HepG2 (cell line): Measurements from ENCODE around the gene RAPGEF2.

Source experiments
- EP300 ChIP-seq, 3 experiments: sonication (generic) in 1 of 3; formaldehyde crosslinking in 1 of 3; IDR thresholded peaks; 2 replicates each; pipeline versions ENCODE4 v1.5.1 to v1.6.1; 2011 to 2020; ENCODE audit warnings: low read depth in 2 of 3, low read length in 2 of 3, borderline replicate concordance in 1 of 3, improper control_type of control experiment in 1 of 3, mild to moderate bottlenecking in 1 of 3, missing genetic modification reagents in 1 of 3, moderate library complexity in 1 of 3
- HOXA3 ChIP-seq: sonication (generic); formaldehyde crosslinking; IDR thresholded peaks from 2 replicates; pipeline ENCODE4 v1.5.0; 2020; ENCODE audit warnings: missing genetic modification reagents
- ISX ChIP-seq: sonication (generic); formaldehyde crosslinking; conservative IDR thresholded peaks from 2 replicates; pipeline ENCODE4 v1.5.0; 2020; ENCODE audit warnings: missing genetic modification reagents
- PAX8 ChIP-seq: sonication (generic); formaldehyde crosslinking; IDR thresholded peaks from 2 replicates; pipeline ENCODE4 v1.8.0; 2022; ENCODE audit warnings: mild to moderate bottlenecking, missing genetic modification reagents, borderline replicate concordance
- SMARCC2 ChIP-seq: fragments of 450-650 bp; IDR thresholded peaks from 2 replicates; pipeline ENCODE4 v1.6.1; 2017; ENCODE audit warnings: antibody characterized with exemption, mild to moderate bottlenecking
- ZFP36 ChIP-seq: fragments of 150-350 bp; IDR thresholded peaks from 2 replicates; pipeline ENCODE4 v1.6.1; 2018; ENCODE audit warnings: borderline replicate concordance, low read length, low read depth; ENCODE audit not compliant: partially characterized antibody
- ZNF24 ChIP-seq: fragments of 450-650 bp; IDR thresholded peaks from 2 replicates; pipeline ENCODE4 v1.6.1; 2017; ENCODE audit warnings: antibody characterized with exemption, mild to moderate bottlenecking
- ZNF577 ChIP-seq: sonication (generic); formaldehyde crosslinking; IDR thresholded peaks from 2 replicates; pipeline ENCODE4 v1.4.0; 2020; ENCODE audit warnings: mild to moderate bottlenecking, low read depth, missing genetic modification reagents, borderline replicate concordance
- ZNF737 ChIP-seq: sonication (generic); formaldehyde crosslinking; IDR thresholded peaks from 2 replicates; pipeline ENCODE4 v1.5.0; 2020; ENCODE audit warnings: missing genetic modification reagents, mild to moderate bottlenecking, borderline replicate concordance
- TF ChIP-seq, protein P1 (sequence below): sonication (generic); formaldehyde crosslinking; IDR thresholded peaks from 2 replicates; pipeline ENCODE4 v1.5.1; 2020; ENCODE audit warnings: mild to moderate bottlenecking, missing genetic modification reagents, moderate library complexity
- TF ChIP-seq, protein P2 (sequence below): IDR thresholded peaks from 2 replicates; pipeline ENCODE4 v1.6.1; 2016; ENCODE audit warnings: low read depth, borderline replicate concordance
- TF ChIP-seq, protein P3 (sequence below): sonication (generic); formaldehyde crosslinking; IDR thresholded peaks from 2 replicates; pipeline ENCODE4 v1.5.0; 2020; ENCODE audit warnings: mild to moderate bottlenecking, missing genetic modification reagents, moderate library complexity

DNA sequence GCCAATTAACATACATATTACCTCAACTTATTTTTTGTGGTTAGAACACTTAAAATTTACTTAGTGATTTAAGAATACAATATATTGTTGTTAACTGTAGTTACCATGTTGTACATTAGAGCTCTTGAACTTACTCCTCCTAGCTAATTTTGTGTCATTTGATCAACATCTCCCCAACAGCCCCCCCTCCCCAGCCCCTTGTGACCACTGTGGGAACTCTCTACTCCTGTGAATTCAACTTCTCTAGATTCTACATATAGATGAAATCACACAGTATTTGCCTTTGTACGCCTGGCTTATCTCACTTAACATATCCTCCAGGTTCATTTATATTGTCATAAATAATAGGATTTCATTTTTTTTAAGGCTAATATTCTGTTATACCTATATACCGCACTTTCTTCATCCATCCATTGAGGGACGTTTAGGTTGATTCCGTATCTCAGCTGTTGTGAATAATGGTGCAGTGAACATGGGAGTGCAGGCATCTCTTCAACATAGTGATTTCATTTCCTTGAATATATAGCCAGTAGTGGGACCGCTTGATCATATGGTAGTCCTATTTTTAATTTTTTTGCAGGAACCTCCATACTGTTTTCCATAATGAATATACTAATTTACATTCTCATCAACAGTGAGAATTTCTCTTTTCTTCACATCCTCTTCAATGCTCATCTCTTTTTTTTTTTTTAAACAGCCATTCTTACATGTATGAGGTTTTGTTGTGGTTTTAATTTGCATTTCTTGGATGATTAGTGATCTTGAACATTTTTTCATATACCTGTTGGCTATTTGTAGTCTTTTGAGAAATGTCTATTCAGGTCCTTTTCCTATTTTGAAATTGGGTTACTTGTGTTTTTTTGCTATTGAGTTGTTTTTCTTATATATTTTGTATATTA is 66.8 kb downstream of the RAPGEF2 start:
- TF ChIP-seq, protein P1, sequence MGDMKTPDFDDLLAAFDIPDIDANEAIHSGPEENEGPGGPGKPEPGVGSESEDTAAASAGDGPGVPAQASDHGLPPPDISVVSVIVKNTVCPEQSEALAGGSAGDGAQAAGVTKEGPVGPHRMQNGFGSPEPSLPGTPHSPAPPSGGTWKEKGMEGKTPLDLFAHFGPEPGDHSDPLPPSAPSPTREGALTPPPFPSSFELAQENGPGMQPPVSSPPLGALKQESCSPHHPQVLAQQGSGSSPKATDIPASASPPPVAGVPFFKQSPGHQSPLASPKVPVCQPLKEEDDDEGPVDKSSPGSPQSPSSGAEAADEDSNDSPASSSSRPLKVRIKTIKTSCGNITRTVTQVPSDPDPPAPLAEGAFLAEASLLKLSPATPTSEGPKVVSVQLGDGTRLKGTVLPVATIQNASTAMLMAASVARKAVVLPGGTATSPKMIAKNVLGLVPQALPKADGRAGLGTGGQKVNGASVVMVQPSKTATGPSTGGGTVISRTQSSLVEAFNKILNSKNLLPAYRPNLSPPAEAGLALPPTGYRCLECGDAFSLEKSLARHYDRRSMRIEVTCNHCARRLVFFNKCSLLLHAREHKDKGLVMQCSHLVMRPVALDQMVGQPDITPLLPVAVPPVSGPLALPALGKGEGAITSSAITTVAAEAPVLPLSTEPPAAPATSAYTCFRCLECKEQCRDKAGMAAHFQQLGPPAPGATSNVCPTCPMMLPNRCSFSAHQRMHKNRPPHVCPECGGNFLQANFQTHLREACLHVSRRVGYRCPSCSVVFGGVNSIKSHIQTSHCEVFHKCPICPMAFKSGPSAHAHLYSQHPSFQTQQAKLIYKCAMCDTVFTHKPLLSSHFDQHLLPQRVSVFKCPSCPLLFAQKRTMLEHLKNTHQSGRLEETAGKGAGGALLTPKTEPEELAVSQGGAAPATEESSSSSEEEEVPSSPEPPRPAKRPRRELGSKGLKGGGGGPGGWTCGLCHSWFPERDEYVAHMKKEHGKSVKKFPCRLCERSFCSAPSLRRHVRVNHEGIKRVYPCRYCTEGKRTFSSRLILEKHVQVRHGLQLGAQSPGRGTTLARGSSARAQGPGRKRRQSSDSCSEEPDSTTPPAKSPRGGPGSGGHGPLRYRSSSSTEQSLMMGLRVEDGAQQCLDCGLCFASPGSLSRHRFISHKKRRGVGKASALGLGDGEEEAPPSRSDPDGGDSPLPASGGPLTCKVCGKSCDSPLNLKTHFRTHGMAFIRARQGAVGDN = no peak
- no peak for TF ChIP-seq SMARCC2
- TF ChIP-seq, protein P2, sequence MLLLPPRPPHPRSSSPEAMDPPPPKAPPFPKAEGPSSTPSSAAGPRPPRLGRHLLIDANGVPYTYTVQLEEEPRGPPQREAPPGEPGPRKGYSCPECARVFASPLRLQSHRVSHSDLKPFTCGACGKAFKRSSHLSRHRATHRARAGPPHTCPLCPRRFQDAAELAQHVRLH (CRISPR knock-in tag) = no peak
- no peak for TF ChIP-seq ZNF737
- TF ChIP-seq, protein P3, sequence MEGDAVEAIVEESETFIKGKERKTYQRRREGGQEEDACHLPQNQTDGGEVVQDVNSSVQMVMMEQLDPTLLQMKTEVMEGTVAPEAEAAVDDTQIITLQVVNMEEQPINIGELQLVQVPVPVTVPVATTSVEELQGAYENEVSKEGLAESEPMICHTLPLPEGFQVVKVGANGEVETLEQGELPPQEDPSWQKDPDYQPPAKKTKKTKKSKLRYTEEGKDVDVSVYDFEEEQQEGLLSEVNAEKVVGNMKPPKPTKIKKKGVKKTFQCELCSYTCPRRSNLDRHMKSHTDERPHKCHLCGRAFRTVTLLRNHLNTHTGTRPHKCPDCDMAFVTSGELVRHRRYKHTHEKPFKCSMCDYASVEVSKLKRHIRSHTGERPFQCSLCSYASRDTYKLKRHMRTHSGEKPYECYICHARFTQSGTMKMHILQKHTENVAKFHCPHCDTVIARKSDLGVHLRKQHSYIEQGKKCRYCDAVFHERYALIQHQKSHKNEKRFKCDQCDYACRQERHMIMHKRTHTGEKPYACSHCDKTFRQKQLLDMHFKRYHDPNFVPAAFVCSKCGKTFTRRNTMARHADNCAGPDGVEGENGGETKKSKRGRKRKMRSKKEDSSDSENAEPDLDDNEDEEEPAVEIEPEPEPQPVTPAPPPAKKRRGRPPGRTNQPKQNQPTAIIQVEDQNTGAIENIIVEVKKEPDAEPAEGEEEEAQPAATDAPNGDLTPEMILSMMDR = no peak
- TF ChIP-seq HOXA3 (CRISPR knock-in tag) = no peak
- no peak for TF ChIP-seq ISX
- no peak for TF ChIP-seq EP300 (IDR thresholded peaks at IDR 0.05; ENCODE audit: low read depth in 2 of 2, low read length in 2 of 2)
- no peak for TF ChIP-seq EP300 (CRISPR knock-in tag; IDR thresholded peaks at IDR 0.05; ENCODE audit: borderline replicate concordance)
- TF ChIP-seq ZNF577 (CRISPR knock-in tag) = no peak
- TF ChIP-seq PAX8 (CRISPR knock-in tag) = no peak
- no peak for TF ChIP-seq ZFP36
- no peak for TF ChIP-seq ZNF24
